LNCaP clone FGC (cell line): ENCODE data around the gene AACS.

ENCODE experiments used
- DNase-seq: peaks from one replicate; pipeline ENCODE4 v3.0.0-alpha.2; 2011; ENCODE audit warnings: low read depth
- H3K4me3 ChIP-seq: 2 replicates; pipeline ENCODE4 v1.5.1; 2011; ENCODE audit warnings: mild to moderate bottlenecking, low read depth, low read length, control low read depth
- TF ChIP-seq, protein P1 (sequence below): IDR thresholded peaks from 2 replicates; pipeline ENCODE4 v1.5.1; 2012; ENCODE audit warnings: mild to moderate bottlenecking; ENCODE audit not compliant: control insufficient read depth, insufficient read depth; ENCODE audit errors: extremely low read depth

The AACS gene

DNA sequence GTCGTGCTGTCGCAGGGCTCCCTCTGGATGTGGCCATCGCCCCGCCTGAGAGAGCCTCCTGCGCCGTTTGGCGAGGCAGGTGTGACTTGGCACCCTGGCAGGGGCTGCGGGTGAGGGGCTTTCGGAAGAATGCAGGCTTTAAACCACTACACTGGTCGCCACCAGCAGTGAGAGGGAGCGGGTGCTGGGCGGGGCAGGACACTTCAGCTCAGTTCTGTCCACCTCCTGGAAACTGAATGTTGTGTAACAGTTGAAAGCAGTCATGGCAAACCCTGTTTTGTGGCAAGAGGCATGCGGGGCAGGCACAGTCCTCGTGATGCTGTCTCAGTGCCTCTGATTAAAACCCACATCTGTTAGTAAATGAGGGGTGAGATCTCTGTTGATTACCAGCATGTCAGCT, 55.9 kb downstream of the AACS start:
- no peak overlapping the region for H3K4me3 ChIP-seq
- TF ChIP-seq, protein P1, sequence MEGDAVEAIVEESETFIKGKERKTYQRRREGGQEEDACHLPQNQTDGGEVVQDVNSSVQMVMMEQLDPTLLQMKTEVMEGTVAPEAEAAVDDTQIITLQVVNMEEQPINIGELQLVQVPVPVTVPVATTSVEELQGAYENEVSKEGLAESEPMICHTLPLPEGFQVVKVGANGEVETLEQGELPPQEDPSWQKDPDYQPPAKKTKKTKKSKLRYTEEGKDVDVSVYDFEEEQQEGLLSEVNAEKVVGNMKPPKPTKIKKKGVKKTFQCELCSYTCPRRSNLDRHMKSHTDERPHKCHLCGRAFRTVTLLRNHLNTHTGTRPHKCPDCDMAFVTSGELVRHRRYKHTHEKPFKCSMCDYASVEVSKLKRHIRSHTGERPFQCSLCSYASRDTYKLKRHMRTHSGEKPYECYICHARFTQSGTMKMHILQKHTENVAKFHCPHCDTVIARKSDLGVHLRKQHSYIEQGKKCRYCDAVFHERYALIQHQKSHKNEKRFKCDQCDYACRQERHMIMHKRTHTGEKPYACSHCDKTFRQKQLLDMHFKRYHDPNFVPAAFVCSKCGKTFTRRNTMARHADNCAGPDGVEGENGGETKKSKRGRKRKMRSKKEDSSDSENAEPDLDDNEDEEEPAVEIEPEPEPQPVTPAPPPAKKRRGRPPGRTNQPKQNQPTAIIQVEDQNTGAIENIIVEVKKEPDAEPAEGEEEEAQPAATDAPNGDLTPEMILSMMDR: no peak
- DNase-seq: no peak

DNA sequence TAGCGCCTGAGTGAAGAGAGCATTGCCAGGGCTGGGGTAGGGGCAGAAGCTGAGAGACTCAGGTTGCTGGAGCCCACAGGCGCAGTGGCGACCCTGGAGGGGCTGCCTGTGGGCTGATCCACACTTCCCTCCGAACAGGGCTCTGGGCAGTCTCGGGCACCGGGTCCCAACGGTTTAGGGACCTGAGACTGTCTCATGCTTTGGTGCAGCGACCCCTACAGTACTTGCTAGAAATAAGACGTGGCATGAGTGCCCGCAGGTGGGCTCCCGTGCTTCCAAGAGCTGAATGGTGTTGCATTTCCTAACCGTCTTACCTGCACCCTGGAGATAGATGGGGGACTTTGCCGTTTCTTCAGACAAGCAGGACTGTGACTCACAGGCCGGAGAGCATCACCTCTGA, 57.4 kb downstream of the AACS start:
- TF ChIP-seq, protein P1: no peak
- H3K4me3 ChIP-seq: no peak overlapping the region
- DNase-seq: no peak

- no peak for DNase-seq
- TF ChIP-seq, protein P1: no peak
- no peak overlapping the region for H3K4me3 ChIP-seq
These were observed 59.2 kb downstream of the AACS start for GRCh38 chr12:125124320-125124966.

DNA sequence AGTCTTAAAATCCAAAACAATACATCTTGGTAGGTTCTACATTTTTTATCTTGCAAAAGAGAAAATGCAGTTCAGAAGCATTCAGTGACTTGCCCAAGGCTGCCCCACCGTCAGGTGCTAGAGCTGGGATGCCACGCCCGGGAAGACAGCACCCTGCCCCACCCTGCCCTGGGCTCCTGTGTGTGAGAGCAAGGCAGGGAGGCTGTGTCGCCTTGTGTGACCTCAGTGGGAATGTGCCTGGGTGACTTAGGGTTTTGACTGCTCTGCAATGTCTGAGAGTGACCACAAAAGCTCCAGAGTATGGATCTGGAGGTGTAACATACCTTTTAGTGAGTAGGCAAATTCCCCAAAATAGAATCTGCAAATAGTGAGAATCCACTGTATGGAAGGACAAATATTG, 60.0 kb downstream of the AACS start:
- no peak overlapping the region for H3K4me3 ChIP-seq
- no peak for DNase-seq
- TF ChIP-seq, protein P1: no peak

- H3K4me3 ChIP-seq: no peak overlapping the region
- TF ChIP-seq, protein P1: no peak
- no peak for DNase-seq
These were observed 63.4 kb downstream of the AACS start for GRCh38 chr12:125128439-125129178.

GRCh38 chr12:125129179-125129571, 63.9 kb downstream of the AACS start:
- no peak overlapping the region for H3K4me3 ChIP-seq
- no peak for DNase-seq
- TF ChIP-seq, protein P1: no peak
